Astrocyte of the cerebellum (primary cell): ENCODE measurements around the gene UBE2E1.

Experiments used
- DNase-seq: peaks from one replicate; pipeline ENCODE4 v3.0.0-alpha.2; 2011; ENCODE audit warnings: low read depth
- H3K4me3 ChIP-seq: 2 replicates; pipeline ENCODE4 v1.5.1; 2011; ENCODE audit warnings: mild to moderate bottlenecking, low read depth, low read length, moderate library complexity
- in situ Hi-C: cut with HindIII; loops from 2 replicates; pipeline ENCODE4 v1.10.0; 2017; ENCODE audit warnings: low sequenced_read_pairs
- TF ChIP-seq, protein P1 (sequence below): IDR thresholded peaks from 2 replicates; pipeline ENCODE4 v1.5.1; 2012; ENCODE audit warnings: low read length, low read depth, moderate library complexity, mild to moderate bottlenecking; ENCODE audit errors: missing control alignments

Gene UBE2E1

DNA sequence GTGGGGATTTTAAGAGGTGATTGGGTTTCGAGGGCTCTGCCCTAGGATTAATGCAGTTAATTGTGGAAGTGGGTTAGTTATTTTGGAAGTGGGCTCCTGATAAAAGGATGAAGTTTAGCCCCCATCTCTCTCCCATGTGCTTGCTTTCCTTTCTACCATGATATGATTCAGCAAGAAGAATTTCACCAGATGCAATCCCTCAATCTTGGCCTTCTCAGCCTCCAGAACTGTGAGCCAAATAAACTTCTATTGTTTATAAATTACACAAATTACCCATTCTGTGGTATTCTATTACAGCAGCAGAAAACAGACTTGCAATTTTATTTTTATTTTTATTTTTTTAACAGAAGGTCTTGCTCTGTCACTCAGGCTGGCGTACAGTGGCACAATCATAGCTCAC, 27.3 kb upstream of the UBE2E1 start:
- TF ChIP-seq, protein P1, sequence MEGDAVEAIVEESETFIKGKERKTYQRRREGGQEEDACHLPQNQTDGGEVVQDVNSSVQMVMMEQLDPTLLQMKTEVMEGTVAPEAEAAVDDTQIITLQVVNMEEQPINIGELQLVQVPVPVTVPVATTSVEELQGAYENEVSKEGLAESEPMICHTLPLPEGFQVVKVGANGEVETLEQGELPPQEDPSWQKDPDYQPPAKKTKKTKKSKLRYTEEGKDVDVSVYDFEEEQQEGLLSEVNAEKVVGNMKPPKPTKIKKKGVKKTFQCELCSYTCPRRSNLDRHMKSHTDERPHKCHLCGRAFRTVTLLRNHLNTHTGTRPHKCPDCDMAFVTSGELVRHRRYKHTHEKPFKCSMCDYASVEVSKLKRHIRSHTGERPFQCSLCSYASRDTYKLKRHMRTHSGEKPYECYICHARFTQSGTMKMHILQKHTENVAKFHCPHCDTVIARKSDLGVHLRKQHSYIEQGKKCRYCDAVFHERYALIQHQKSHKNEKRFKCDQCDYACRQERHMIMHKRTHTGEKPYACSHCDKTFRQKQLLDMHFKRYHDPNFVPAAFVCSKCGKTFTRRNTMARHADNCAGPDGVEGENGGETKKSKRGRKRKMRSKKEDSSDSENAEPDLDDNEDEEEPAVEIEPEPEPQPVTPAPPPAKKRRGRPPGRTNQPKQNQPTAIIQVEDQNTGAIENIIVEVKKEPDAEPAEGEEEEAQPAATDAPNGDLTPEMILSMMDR: no peak
- DNase-seq: no peak
- in situ Hi-C loops: no loop called here
- no peak overlapping the region for H3K4me3 ChIP-seq

DNA sequence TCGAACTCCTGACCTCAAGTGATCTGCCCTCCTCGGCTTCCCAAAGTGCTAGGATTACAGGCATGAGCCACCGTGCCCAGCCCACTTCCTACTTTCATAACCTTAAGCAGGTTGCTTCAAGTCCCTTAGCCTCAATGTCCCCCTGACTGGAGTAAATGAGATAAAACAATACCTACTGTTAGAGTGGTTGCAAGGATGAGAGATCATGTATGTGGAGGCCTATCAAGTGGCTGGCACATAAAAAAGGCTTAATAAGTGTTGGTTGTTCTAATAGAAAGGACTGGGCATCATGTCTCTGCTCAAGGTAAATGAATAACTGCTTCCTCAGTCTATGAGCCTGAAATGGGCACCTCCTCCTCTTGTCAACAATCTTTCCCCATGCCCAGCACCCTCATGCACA, 25.9 kb upstream of the UBE2E1 start:
- in situ Hi-C loops: no loop called here
- DNase-seq: no peak

DNA sequence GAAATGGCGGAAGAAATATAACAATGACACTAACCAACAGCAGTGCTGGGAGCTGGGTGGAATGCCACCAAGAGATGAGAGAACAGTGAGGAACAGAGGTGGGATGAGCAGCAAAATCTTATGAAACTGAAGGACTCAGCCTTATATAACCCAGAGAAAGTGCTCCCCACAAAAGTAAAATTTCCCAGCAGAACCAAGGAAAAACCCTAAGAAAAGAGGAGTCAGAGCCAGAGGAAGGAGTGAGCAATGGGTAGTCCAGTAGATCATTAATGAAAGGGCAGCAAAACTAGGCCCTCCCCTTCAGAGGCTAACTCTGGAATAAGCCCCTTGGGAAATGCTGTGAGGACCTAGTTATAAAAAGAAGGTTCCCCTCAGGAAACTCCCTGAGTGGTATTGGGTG, 24.7 kb upstream of the UBE2E1 start:
- in situ Hi-C loops: no loop called here
- H3K4me3 ChIP-seq: no peak overlapping the region
- no peak for DNase-seq
- TF ChIP-seq, protein P1: no peak

More for the DNA sequence above, 25.9 kb upstream of the UBE2E1 start:
- TF ChIP-seq, protein P1: no peak
- H3K4me3 ChIP-seq: no peak overlapping the region

DNA sequence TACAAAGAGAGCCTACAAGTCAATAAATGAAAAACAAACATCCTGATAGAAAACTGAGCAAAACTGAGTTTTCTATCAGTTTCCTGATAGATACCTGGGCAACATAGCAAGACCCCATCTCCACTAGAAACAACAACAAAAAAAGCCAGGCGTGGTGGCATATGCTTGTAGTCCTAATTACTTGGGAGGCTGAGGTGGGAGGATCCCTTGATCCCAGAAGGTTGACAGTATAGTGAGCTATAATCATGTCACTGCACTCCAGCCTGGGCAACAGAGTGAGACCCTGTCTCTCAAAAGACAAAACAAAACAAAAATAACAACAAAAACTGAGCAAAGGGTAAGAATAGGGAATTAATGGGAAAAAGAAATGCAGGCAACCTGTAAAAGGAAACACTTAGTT, 23.9 kb upstream of the UBE2E1 start:
- H3K4me3 ChIP-seq: no peak overlapping the region
- in situ Hi-C loops: no loop called here
- TF ChIP-seq, protein P1: no peak
- no peak for DNase-seq

DNA sequence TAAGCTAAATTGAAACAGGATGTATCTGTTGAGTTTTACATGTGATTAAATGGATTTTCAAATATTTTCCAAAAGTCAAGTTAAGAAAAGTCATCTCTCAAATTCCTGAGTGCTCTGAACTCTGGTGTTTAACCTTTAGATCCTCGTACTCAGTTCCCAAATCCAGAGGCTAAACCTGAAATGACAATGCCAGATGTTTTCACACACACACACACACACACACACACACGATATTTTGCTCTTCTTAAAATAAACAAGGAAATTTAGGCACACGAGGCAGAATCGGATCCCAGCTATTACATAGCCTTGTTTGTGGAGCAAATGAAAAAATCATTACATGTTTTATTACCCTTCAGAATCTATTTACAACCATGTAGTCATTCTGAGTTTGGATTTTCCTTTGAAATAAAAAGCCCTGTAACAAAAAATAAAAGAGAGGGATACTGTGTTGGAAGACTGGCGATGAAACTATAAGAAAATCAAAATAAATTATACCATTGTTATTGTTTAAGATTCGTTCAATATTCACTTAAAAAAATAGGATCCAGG, 20.6 kb upstream of the UBE2E1 start:
- in situ Hi-C loops: no loop called here
- DNase-seq: no peak
- TF ChIP-seq, protein P1: no peak
- no peak overlapping the region for H3K4me3 ChIP-seq

DNA sequence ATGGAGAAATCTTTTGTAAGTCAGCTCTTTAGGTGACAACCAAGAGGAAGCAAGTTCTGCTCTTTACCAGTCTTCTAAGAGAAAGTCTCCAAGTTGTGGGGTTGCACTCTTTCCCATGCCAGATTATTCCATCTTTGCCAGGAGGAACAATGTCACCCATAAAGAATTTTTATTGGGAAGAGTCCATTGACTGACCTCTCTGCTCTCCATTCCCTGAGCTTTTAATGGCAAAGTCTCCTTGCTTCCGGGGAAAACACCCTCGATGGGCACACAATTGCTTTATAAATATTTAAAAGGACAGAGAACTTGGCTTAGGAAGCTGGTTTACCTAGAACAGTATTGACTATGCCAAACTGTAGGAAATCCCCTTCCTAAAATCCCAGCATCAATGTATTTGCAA, 19.9 kb upstream of the UBE2E1 start:
- no peak for DNase-seq
- H3K4me3 ChIP-seq: no peak overlapping the region
- TF ChIP-seq, protein P1: no peak
- in situ Hi-C loops: no loop called here

DNA sequence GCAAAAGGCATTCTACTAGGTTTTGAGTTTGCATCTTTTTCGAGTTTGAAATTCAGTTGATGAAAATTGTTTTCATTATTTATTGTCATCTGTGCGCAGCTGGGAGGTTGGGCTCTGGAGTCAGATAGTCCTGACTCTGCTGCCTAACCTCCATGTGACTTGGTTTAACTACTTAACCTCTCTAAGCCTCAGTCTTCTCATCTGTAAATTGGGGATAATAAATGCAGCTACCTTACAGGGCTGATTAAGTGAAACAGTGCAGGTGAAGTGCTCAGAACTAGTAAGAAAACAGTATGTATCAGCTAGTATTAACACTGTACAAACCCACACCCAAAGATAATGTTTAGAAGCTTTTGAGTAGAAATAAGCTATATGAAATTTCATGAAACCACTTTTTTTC, 14.1 kb upstream of the UBE2E1 start:
- DNase-seq: no peak
- H3K4me3 ChIP-seq: no peak overlapping the region
- TF ChIP-seq, protein P1: no peak
- in situ Hi-C loops: no loop called here
